ENCODE data around the gene PSAPL1.

- TF ChIP-seq, protein P1, sequence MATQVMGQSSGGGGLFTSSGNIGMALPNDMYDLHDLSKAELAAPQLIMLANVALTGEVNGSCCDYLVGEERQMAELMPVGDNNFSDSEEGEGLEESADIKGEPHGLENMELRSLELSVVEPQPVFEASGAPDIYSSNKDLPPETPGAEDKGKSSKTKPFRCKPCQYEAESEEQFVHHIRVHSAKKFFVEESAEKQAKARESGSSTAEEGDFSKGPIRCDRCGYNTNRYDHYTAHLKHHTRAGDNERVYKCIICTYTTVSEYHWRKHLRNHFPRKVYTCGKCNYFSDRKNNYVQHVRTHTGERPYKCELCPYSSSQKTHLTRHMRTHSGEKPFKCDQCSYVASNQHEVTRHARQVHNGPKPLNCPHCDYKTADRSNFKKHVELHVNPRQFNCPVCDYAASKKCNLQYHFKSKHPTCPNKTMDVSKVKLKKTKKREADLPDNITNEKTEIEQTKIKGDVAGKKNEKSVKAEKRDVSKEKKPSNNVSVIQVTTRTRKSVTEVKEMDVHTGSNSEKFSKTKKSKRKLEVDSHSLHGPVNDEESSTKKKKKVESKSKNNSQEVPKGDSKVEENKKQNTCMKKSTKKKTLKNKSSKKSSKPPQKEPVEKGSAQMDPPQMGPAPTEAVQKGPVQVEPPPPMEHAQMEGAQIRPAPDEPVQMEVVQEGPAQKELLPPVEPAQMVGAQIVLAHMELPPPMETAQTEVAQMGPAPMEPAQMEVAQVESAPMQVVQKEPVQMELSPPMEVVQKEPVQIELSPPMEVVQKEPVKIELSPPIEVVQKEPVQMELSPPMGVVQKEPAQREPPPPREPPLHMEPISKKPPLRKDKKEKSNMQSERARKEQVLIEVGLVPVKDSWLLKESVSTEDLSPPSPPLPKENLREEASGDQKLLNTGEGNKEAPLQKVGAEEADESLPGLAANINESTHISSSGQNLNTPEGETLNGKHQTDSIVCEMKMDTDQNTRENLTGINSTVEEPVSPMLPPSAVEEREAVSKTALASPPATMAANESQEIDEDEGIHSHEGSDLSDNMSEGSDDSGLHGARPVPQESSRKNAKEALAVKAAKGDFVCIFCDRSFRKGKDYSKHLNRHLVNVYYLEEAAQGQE (IDR thresholded peaks at IDR 0.05; ENCODE audit: insufficient read depth in 1 of 2, low read depth in 2 of 2, low read length in 1 of 2) = no peak
- TF ChIP-seq, protein P2, sequence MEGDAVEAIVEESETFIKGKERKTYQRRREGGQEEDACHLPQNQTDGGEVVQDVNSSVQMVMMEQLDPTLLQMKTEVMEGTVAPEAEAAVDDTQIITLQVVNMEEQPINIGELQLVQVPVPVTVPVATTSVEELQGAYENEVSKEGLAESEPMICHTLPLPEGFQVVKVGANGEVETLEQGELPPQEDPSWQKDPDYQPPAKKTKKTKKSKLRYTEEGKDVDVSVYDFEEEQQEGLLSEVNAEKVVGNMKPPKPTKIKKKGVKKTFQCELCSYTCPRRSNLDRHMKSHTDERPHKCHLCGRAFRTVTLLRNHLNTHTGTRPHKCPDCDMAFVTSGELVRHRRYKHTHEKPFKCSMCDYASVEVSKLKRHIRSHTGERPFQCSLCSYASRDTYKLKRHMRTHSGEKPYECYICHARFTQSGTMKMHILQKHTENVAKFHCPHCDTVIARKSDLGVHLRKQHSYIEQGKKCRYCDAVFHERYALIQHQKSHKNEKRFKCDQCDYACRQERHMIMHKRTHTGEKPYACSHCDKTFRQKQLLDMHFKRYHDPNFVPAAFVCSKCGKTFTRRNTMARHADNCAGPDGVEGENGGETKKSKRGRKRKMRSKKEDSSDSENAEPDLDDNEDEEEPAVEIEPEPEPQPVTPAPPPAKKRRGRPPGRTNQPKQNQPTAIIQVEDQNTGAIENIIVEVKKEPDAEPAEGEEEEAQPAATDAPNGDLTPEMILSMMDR (IDR thresholded peaks at IDR 0.05) = no peak
- TF ChIP-seq POLR2AphosphoS5 (IDR thresholded peaks at IDR 0.05; ENCODE audit: low read depth, low read length) = no peak
Measured at GRCh38 chr4:7428261-7429068, 6.3 kb downstream of the PSAPL1 start.
